ENCODE measurements around the gene STPG3.

Gene STPG3

GRCh38 chr9:137218212-137218753 lies 32.8 kb upstream of the STPG3 start:
- no peak overlapping the region for H3K4me2 ChIP-seq (ENCODE audit: low read length)
- H3K9me3 ChIP-seq (ENCODE audit: low read length) = no peaks in the 10 kb centered on the region
- peaks cover 23% of the 10 kb centered on the region for H3K4me1 ChIP-seq (ENCODE audit: insufficient read depth, low read length, severe bottlenecking)
- H3K9ac ChIP-seq (ENCODE audit: low read length) = no peak overlapping the region
- no peak overlapping the region for H3K27ac ChIP-seq (ENCODE audit: low read depth, low read length, poor library complexity, severe bottlenecking)
- TF ChIP-seq EZH2 (IDR thresholded peaks at IDR 0.05; ENCODE audit: borderline replicate concordance, low read length) (no peak), CTCF (IDR thresholded peaks at IDR 0.05; ENCODE audit: low read length) (no peak)
- H2AFZ ChIP-seq (ENCODE audit: low read length) = no peak overlapping the region
- H3F3A ChIP-seq (ENCODE audit: insufficient read depth, low read length) = no peaks in the 10 kb centered on the region
- no peaks in the 10 kb centered on the region for H3K79me2 ChIP-seq (ENCODE audit: insufficient read depth, low read length)
- H3K4me3 ChIP-seq (ENCODE audit: low read depth, low read length, poor library complexity, severe bottlenecking) = no peak overlapping the region
- H4K20me1 ChIP-seq (ENCODE audit: insufficient read depth, low read length) = no peaks in the 10 kb centered on the region
- no peaks in the 10 kb centered on the region for H3K27me3 ChIP-seq (ENCODE audit: insufficient read depth, low read length)
- no peaks in the 10 kb centered on the region for H3K9me2 ChIP-seq (ENCODE audit: low read depth, low read length)
- peaks cover 6% of the 10 kb centered on the region; the same call in 1 of the 2 replicates for H3K36me3 ChIP-seq (ENCODE audit: insufficient read depth, low read length)

GRCh38 chr9:137218754-137219271 lies 32.3 kb upstream of the STPG3 start:
- Histone ChIP-seq H3K27ac (ENCODE audit: low read depth, low read length, poor library complexity, severe bottlenecking) (no peak overlapping the region), H3K4me2 (ENCODE audit: low read length) (no peak overlapping the region)

DNA sequence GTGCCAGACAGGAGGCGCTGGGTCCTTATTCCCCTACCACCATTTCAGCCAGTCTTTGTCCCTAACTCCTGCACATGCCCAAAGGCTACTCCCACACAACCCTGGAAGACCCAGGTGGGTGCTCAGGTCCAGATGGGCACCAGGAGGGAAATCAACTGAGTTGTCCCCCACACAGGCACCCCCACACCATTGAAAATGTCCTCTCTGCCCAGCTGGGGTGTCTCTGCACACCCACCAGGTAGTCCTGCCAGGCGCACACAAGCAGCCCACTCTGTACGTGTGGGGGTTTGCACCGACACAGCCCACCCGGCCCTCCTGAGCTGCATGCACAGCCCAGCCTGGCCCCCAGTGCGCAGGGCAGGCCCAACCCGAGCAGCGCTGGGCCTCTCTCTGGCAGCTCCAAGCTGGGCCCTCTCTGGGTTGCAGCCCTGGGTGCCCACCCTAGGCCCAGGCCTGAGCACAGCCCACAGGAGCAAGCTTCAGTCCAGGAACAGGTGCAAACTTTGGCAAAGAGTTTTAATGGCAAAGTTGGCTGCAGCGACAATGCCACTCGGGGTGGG lies 31.2 kb upstream of the STPG3 start:
- H3K27me3 ChIP-seq (ENCODE audit: insufficient read depth, low read length) = no peaks in the 10 kb centered on the region
- TF ChIP-seq EZH2 (IDR thresholded peaks at IDR 0.05; ENCODE audit: borderline replicate concordance, low read length) (no peak), CTCF (IDR thresholded peaks at IDR 0.05; ENCODE audit: low read length) (no peak)
- no peak overlapping the region for H3K27ac ChIP-seq (ENCODE audit: low read depth, low read length, poor library complexity, severe bottlenecking)
- no peaks in the 10 kb centered on the region for H3K9me3 ChIP-seq (ENCODE audit: low read length)
- no peaks in the 10 kb centered on the region for H3K79me2 ChIP-seq (ENCODE audit: insufficient read depth, low read length)
- H3K9me2 ChIP-seq (ENCODE audit: low read depth, low read length) = no peaks in the 10 kb centered on the region
- no peaks in the 10 kb centered on the region for H4K20me1 ChIP-seq (ENCODE audit: insufficient read depth, low read length)
- no peaks in the 10 kb centered on the region for H3F3A ChIP-seq (ENCODE audit: insufficient read depth, low read length)
- H3K4me2 ChIP-seq (ENCODE audit: low read length) = no peak overlapping the region
- H3K9ac ChIP-seq (ENCODE audit: low read length) = no peak overlapping the region
- no peak overlapping the region for H2AFZ ChIP-seq (ENCODE audit: low read length)
- H3K36me3 ChIP-seq (ENCODE audit: insufficient read depth, low read length) = peaks cover 6% of the 10 kb centered on the region; the same call in 1 of the 2 replicates
- peaks cover 27% of the 10 kb centered on the region for H3K4me1 ChIP-seq (ENCODE audit: insufficient read depth, low read length, severe bottlenecking)
- H3K4me3 ChIP-seq (ENCODE audit: low read depth, low read length, poor library complexity, severe bottlenecking) = no peak overlapping the region

More at GRCh38 chr9:137218754-137219271, 32.3 kb upstream of the STPG3 start:
- no peaks in the 10 kb centered on the region for H4K20me1 ChIP-seq (ENCODE audit: insufficient read depth, low read length)
- no peaks in the 10 kb centered on the region for H3K27me3 ChIP-seq (ENCODE audit: insufficient read depth, low read length)
- no peak overlapping the region for H3K9ac ChIP-seq (ENCODE audit: low read length)
- no peaks in the 10 kb centered on the region for H3K79me2 ChIP-seq (ENCODE audit: insufficient read depth, low read length)
- H3K4me3 ChIP-seq (ENCODE audit: low read depth, low read length, poor library complexity, severe bottlenecking) = no peak overlapping the region
- no peak overlapping the region for H2AFZ ChIP-seq (ENCODE audit: low read length)
- H3K9me3 ChIP-seq (ENCODE audit: low read length) = no peaks in the 10 kb centered on the region
- H3K36me3 ChIP-seq (ENCODE audit: insufficient read depth, low read length) = peaks cover 6% of the 10 kb centered on the region; the same call in 1 of the 2 replicates
- TF ChIP-seq CTCF (IDR thresholded peaks at IDR 0.05; ENCODE audit: low read length) (no peak), EZH2 (IDR thresholded peaks at IDR 0.05; ENCODE audit: borderline replicate concordance, low read length) (no peak)
- H3F3A ChIP-seq (ENCODE audit: insufficient read depth, low read length) = no peaks in the 10 kb centered on the region
- H3K9me2 ChIP-seq (ENCODE audit: low read depth, low read length) = no peaks in the 10 kb centered on the region
- peaks cover 21% of the 10 kb centered on the region for H3K4me1 ChIP-seq (ENCODE audit: insufficient read depth, low read length, severe bottlenecking)

Data from OCI-LY1 (cell line).